ENCODE results near the gene FBXW8. TPM values are rescaled to one million over a fixed set of nuclear protein-coding genes. Genes with fewer than 3 reads are reported as not detected.
A peak's percentile ranks its signal among the peaks of the same experiment; 100 is the strongest.

Gene FBXW8
- total and polyA plus RNA-seq, 12 donors, result 2.4 to 11.3 (median 7.4) TPM

GRCh38 chr12:116922194-116922897 lies 11.6 kb downstream of the FBXW8 start:
- peaks cover 0 to 39% (median 14%) of the 10 kb centered on the region in 9 donors for H3K4me1 ChIP-seq
- no peak overlapping the region for H3K4me3 ChIP-seq
- H3K36me3 ChIP-seq, result no peaks in the 10 kb centered on the region
- 81 to 85% methylated on average over 2 of the region's 2 CpGs for WGBS, 2 donors
- H3K27me3 ChIP-seq, result no peaks in the 10 kb centered on the region
- intact Hi-C loops (cut with DNase I), result no loop called here
- TF ChIP-seq CTCF (IDR thresholded peaks at IDR 0.05), result no peak
- DNase-seq (no peak), ATAC-seq (no peak)
- no peaks in the 10 kb centered on the region for H3K9me3 ChIP-seq
- no peak overlapping the region for H3K27ac ChIP-seq

GRCh38 chr12:116924558-116925453 lies 14.1 kb downstream of the FBXW8 start:
- no peak for TF ChIP-seq CTCF (IDR thresholded peaks at IDR 0.05)
- DNase-seq (no peak), ATAC-seq (peak in 3 of 8 donors; percentile 16 to 76 (median 24))
- 75 to 88% methylated on average over 5 of the region's 5 CpGs for WGBS, 2 donors
- H3K4me3 ChIP-seq, result no peak overlapping the region
- H3K9me3 ChIP-seq, result no peaks in the 10 kb centered on the region
- H3K36me3 ChIP-seq, result peaks cover 0 to 21% (median 10%) of the 10 kb centered on the region in 9 donors
- no peaks in the 10 kb centered on the region for H3K27me3 ChIP-seq
- intact Hi-C loops (cut with DNase I), result no loop called here
- no peak overlapping the region for H3K27ac ChIP-seq
- H3K4me1 ChIP-seq, result peaks cover 0 to 30% (median 13%) of the 10 kb centered on the region in 9 donors

GRCh38 chr12:116926283-116927243 lies 15.8 kb downstream of the FBXW8 start:
- peak in 4 of 8 donors; percentile 33 to 70 (median 38) for ATAC-seq
- TF ChIP-seq CTCF (IDR thresholded peaks at IDR 0.05), result no peak
- Histone ChIP-seq H3K36me3 (peaks cover 0 to 35% (median 12%) of the 10 kb centered on the region in 9 donors), H3K27ac (peak overlapping the region in 2 of 10 donors; percentile 21 to 37), H3K4me3 (no peak overlapping the region), H3K9me3 (peaks cover 0 to 4% (median 0%) of the 10 kb centered on the region in 11 donors), H3K27me3 (no peaks in the 10 kb centered on the region), H3K4me1 (peaks cover 0 to 28% (median 13%) of the 10 kb centered on the region in 9 donors)
- intact Hi-C loops (cut with DNase I), result no loop called here
- WGBS, 2 donors, result 55 to 70% methylated on average over 8 of the region's 8 CpGs
- DNase-seq, result no peak
